Regular cardiac myocyte (primary cell): ENCODE data around the gene CGB3. TPM values are rescaled to one million over a fixed set of nuclear protein-coding genes. Genes with fewer than 3 reads are reported as not detected.

Experiments used
- total RNA-seq: library from RNA; depleted of rRNA; stranded (reverse); fragments of >200 nt; gene quantifications from 2 replicates; pipeline ENCODE4 v1.2.3, GENCODE V29; 2014

CGB3 gene
- not detected in 2 replicates for total RNA-seq

DNA sequence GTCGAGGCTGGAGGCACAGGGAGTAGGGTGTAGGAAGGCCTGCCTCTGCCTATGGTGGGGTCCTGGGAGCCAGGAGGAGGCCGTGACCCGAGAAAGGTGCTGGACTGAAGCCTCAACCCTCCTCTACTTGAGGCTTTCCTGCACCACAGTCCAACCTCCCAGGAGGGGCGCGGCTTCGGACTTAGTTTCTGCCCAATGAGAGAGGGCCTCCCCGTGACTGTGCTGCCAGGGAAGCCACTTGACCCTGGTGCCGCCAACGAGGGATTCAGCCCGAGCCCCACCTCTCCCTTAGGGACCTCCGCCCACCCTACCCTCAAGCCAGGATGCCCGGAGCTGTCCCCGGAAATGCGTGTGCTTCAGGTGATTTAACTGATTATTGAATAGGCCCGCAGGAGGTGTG, at the start of gene CGB3:
TSS of gene CGB3 (minus strand) at position 101 of the 400 bp plus-strand sequence. CDS start 362 bp downstream, outside the sequence.

GRCh38 chr19:49064768-49065611, 40.9 kb upstream of the CGB3 start, which contains the start of gene NTF4:
NTF4 (minus strand) TSS chr19:49064818; CDS start chr19:49061997, 2,821 bp downstream.

GRCh38 chr19:49057636-49058234, 33.6 kb upstream of the CGB3 start, which contains the start of gene CGB7:
CGB7 (minus strand) TSS chr19:49057749; CDS start chr19:49055375, 2,374 bp downstream.

GRCh38 chr19:49049011-49049410, 24.9 kb upstream of the CGB3 start, which contains the start of gene CGB8:
CGB8 (minus strand) TSS chr19:49049111; CDS start chr19:49048739, 372 bp downstream.

DNA sequence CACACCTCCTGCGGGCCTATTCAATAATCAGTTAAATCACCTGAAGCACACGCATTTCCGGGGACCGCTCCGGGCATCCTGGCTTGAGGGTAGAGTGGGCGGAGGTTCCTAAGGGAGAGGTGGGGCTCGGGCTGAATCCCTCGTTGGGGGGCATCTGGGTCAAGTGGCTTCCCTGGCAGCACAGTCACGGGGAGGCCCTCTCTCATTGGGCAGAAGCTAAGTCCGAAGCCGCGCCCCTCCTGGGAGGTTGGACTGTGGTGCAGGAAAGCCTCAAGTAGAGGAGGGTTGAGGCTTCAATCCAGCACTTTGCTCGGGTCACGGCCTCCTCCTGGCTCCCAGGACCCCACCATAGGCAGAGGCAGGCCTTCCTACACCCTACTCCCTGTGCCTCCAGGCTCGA, 19.4 kb upstream of the CGB3 start, which contains the start of gene CGB5:
TSS of gene CGB5 (plus strand) at position 301 of the 400 bp plus-strand sequence. CDS start 362 bp downstream, outside the sequence.

GRCh38 chr19:49036815-49037214, 12.7 kb upstream of the CGB3 start, which contains the start of gene CGB1:
CGB1 (minus strand) TSS chr19:49036895; CDS start chr19:49036711, 184 bp downstream.

GRCh38 chr19:49031642-49032301, 7.6 kb upstream of the CGB3 start, which contains the start of gene CGB2:
CGB2 (plus strand) TSS chr19:49031890; CDS start chr19:49032096, 206 bp downstream.

DNA sequence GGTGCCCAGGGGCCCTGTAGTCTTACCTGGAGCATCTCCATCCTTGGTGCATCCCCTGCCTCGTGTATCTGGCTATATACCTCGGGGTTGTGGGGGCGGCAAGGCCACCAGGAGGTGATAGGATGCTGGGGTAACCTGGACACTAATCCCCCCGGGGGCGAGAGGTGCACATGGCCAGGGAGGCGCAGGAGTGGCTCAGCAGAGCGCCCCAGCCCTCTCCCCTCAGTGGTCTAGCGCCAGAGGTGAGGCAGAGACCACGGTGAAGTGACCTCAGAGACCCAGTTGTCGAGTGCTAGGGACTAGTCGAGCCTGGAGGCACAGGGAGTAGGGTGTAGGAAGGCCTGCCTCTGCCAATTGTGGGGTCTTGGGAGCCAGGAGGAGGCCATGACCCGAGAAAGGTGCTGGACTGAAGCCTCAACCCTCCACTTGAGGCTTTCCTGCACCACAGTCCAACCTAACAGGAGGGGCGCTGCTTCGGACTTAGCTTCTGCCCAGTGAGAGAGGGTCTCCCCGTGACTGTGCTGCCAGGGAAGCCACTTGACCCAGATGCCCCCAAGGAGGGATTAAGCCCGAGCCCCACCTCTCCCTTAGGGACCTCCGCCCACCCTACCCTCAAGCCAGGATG, 7.0 kb downstream of the CGB3 start, which contains the start of gene LHB:
TSS of gene LHB (minus strand) at position 51 of the 625 bp plus-strand sequence. CDS start at position 41, 10 bp downstream.

GRCh38 chr19:48993175-48994034, 30.7 kb downstream of the CGB3 start, which contains the start of the genes GYS1 and RUVBL2:
GYS1 (minus strand) TSS chr19:48993309; CDS start chr19:48993112, 197 bp downstream.
RUVBL2 (plus strand) TSS chr19:48993887; CDS start chr19:48993912, 25 bp downstream.

Other genes with a start within 250 kb of the CGB3 start
- 27.9 and 48.3 TPM in 2 replicates for gene BCAT2, start 213.3 kb downstream of the CGB3 start, total RNA-seq
- gene HSD17B14, start 187.8 kb downstream of the CGB3 start, total RNA-seq, result 0.38 and 2.5 TPM in 2 replicates
- gene PLEKHA4, start 155.7 kb downstream of the CGB3 start, total RNA-seq, result 5.6 and 10.4 TPM in 2 replicates
- 41.6 and 98.9 TPM in 2 replicates for gene PPP1R15A, start 151.9 kb downstream of the CGB3 start, total RNA-seq
- not detected in 2 replicates for gene TULP2, start 125.6 kb downstream of the CGB3 start, total RNA-seq
- 93.0 and 130 TPM in 2 replicates for gene NUCB1, start 124.0 kb downstream of the CGB3 start, total RNA-seq
- 0.38 and 0.56 TPM in 2 replicates for gene DHDH, start 90.6 kb downstream of the CGB3 start, total RNA-seq
- 96.4 and 104 TPM in 2 replicates for gene BAX, start 69.5 kb downstream of the CGB3 start, total RNA-seq
- 1,571 and 5,527 TPM in 2 replicates for gene FTL, start 59.0 kb downstream of the CGB3 start, total RNA-seq
- 47.5 and 56.9 TPM in 2 replicates for gene GYS1, start 31.0 kb downstream of the CGB3 start, total RNA-seq
- 138 and 392 TPM in 2 replicates for gene RUVBL2, start 30.4 kb downstream of the CGB3 start, total RNA-seq
- not detected in 2 replicates for gene LHB, start 7.2 kb downstream of the CGB3 start, total RNA-seq
- not detected in 2 replicates for gene CGB2, start 7.6 kb upstream of the CGB3 start, total RNA-seq
- gene CGB1, start 12.6 kb upstream of the CGB3 start, total RNA-seq, result 0.28 TPM in 1 of 2 replicates, not detected in the other
- gene CGB5, start 19.5 kb upstream of the CGB3 start, total RNA-seq, result not detected in 2 replicates
- not detected in 2 replicates for gene CGB8, start 24.8 kb upstream of the CGB3 start, total RNA-seq
- 0.19 and 0.56 TPM in 2 replicates for gene CGB7, start 33.4 kb upstream of the CGB3 start, total RNA-seq
- not detected in 2 replicates for gene NTF4, start 40.5 kb upstream of the CGB3 start, total RNA-seq
- gene KCNA7, start 48.4 kb upstream of the CGB3 start, total RNA-seq, result under 0.01 TPM in 1 of 2 replicates, not detected in the other
- gene SNRNP70, start 61.1 kb upstream of the CGB3 start, total RNA-seq, result 89.1 and 130 TPM in 2 replicates
- 9.9 and 11.1 TPM in 2 replicates for gene LIN7B, start 90.0 kb upstream of the CGB3 start, total RNA-seq
- gene C19orf73, start 94.8 kb upstream of the CGB3 start, total RNA-seq, result 0.58 and 0.85 TPM in 2 replicates
- gene PPFIA3, start 95.2 kb upstream of the CGB3 start, total RNA-seq, result 1.7 and 4.5 TPM in 2 replicates
- gene HRC, start 131.1 kb upstream of the CGB3 start, total RNA-seq, result under 0.01 and 1.4 TPM in 2 replicates
- gene TRPM4, start 133.5 kb upstream of the CGB3 start, total RNA-seq, result 14.9 and 18.0 TPM in 2 replicates